K562 (cell line): ENCODE results near the gene FAM120B. TPM values are rescaled to one million over a fixed set of nuclear protein-coding genes. Genes with fewer than 3 reads are reported as not detected.

Experiments
- ATAC-seq: fragments of 200-7000 bp; cut with Tn5 transposase; 3 replicates; pipeline ENCODE4 v1.9.1; 2020; ENCODE audit warnings: moderate library complexity
- BruUV-seq: library from RNA; stranded (reverse); fragments of 400-500 nt; replicated peaks from 2 replicates; lab custom pipeline; 2021; lab: Mats Ljungman, UMichigan
- CTCF ChIA-PET: fragments of 300-600 bp; formaldehyde crosslinking; extraction: SDS; loops from one replicate; lab custom pipeline; 2021; ENCODE audit warnings: low intra/inter-chr PET ratio; lab: Yijun Ruan, JAX
- POLR2A ChIA-PET: fragments of 300-600, 350-650 bp; sonication (Branson Sonifier 250); formaldehyde crosslinking; extraction: SDS; loops from one replicate; lab custom pipeline; 2021; ENCODE audit warnings: antibody characterized with exemption, inconsistent platforms; lab: Yijun Ruan, JAX
- DNase-seq, 4 experiments: peaks; one replicate each; pipeline versions ENCODE4 v3.0.0 to v3.0.0-alpha.2; 2011 to 2018; ENCODE audit warnings: low spot score in 3 of 4, mixed read lengths in 3 of 4; ENCODE audit errors: extremely low read depth in 1 of 4
- FAIRE-seq: peaks from 2 replicates; lab custom pipeline; 2011; peaks lifted over from hg19 to GRCh38; lab: Jason Lieb, UNC
- H2AFZ ChIP-seq: 2 replicates; pipeline ENCODE4 v1.6.0; 2011; ENCODE audit warnings: low read depth, low read length, control low read depth, inconsistent platforms
- H3K27ac ChIP-seq: fragments of 200-600 bp; 3 replicates; pipeline ENCODE4 v1.8.0; 2011; ENCODE audit warnings: low read depth, mild to moderate bottlenecking, control low read depth, inconsistent platforms, low read length, moderate library complexity, mixed read lengths; ENCODE audit errors: extremely low read depth
- H3K27me3 ChIP-seq, 2 experiments: fragments of 300-600 bp in 1 of 2; 2 replicates in 1 of 2; 3 replicates in 1 of 2; pipeline versions ENCODE4 v1.6.0 to v1.8.0; 2011; ENCODE audit warnings: inconsistent platforms in 2 of 2, low read length in 2 of 2, mild to moderate bottlenecking in 1 of 2, mixed read lengths in 1 of 2, moderate library complexity in 1 of 2; ENCODE audit not compliant: control insufficient read depth in 2 of 2, insufficient read depth in 2 of 2
- H3K36me3 ChIP-seq: fragments of 300-600 bp; 3 replicates; pipeline ENCODE4 v1.8.0; 2011; ENCODE audit warnings: mild to moderate bottlenecking, low read length, inconsistent platforms; ENCODE audit not compliant: control insufficient read depth, insufficient read depth
- H3K4me1 ChIP-seq, 2 experiments: fragments of 200-600 bp in 1 of 2; replicated peaks in 1 of 2; 2 replicates in 1 of 2; 3 replicates in 1 of 2; pipeline versions ENCODE4 v1.5.1 to v1.8.0; 2011; ENCODE audit warnings: inconsistent platforms in 2 of 2, low read length in 2 of 2, mild to moderate bottlenecking in 1 of 2, mixed read lengths in 1 of 2, moderate library complexity in 1 of 2; ENCODE audit not compliant: control insufficient read depth in 2 of 2, insufficient read depth in 2 of 2
- H3K4me2 ChIP-seq: 2 replicates; pipeline ENCODE4 v1.6.1; 2011; ENCODE audit warnings: low read length, control low read depth, inconsistent platforms, mixed read lengths; ENCODE audit not compliant: insufficient read depth
- H3K4me3 ChIP-seq: fragments of 200-600 bp; sonication (generic), shearing (Covaris generic); 2 replicates; pipeline ENCODE4 v1.5.1; 2016; ENCODE audit warnings: control low read depth, inconsistent platforms
- H3K79me2 ChIP-seq: fragments of 200-600 bp; 3 replicates; pipeline ENCODE4 v1.8.0; 2011; ENCODE audit warnings: low read length, inconsistent platforms; ENCODE audit not compliant: control insufficient read depth, insufficient read depth
- H3K9ac ChIP-seq, 2 experiments: 2 replicates each; pipeline versions ENCODE4 v1.6.0 to v1.6.1; 2011; ENCODE audit warnings: low read depth in 2 of 2, low read length in 2 of 2, control low read depth in 1 of 2, inconsistent platforms in 1 of 2, mild to moderate bottlenecking in 1 of 2, mixed read lengths in 1 of 2; ENCODE audit not compliant: insufficient read depth in 1 of 2
- H3K9me1 ChIP-seq: one replicate; pipeline ENCODE4 v1.6.0; 2011; ENCODE audit warnings: inconsistent platforms, mild to moderate bottlenecking, low read length, moderate library complexity; ENCODE audit not compliant: control insufficient read depth, insufficient read depth
- H3K9me3 ChIP-seq: replicated peaks from 2 replicates; pipeline ENCODE4 v1.5.1; 2011; ENCODE audit warnings: low read depth, low read length, inconsistent platforms; ENCODE audit not compliant: control insufficient read depth, insufficient read depth
- H4K20me1 ChIP-seq: replicated peaks from 2 replicates; pipeline ENCODE4 v1.6.1; 2011; ENCODE audit warnings: low read length, inconsistent platforms, mixed read lengths; ENCODE audit not compliant: control insufficient read depth, insufficient read depth
- CTBP1 ChIP-seq: fragments of 450-650 bp; IDR thresholded peaks from 2 replicates; pipeline ENCODE4 v1.6.1; 2016; ENCODE audit warnings: borderline replicate concordance
- ELK1 ChIP-seq: sonication (generic); formaldehyde crosslinking; IDR thresholded peaks from 2 replicates; pipeline ENCODE4 v1.8.1; 2022; ENCODE audit warnings: missing genetic modification reagents
- MYNN ChIP-seq, 2 experiments: sonication (generic); formaldehyde crosslinking in 1 of 2; IDR thresholded peaks; 2 replicates each; pipeline versions ENCODE4 v1.5.0 to v1.6.1; 2016 to 2020; ENCODE audit warnings: antibody characterized with exemption in 1 of 2, missing genetic modification reagents in 1 of 2
- NCOR1 ChIP-seq: fragments of 450-650 bp; IDR thresholded peaks from 2 replicates; pipeline ENCODE4 v1.6.1; 2016; ENCODE audit warnings: mild to moderate bottlenecking, moderate library complexity
- SLC30A9 ChIP-seq: fragments of 250-450 bp; sonication (Bioruptor Pico); IDR thresholded peaks from 2 replicates; pipeline ENCODE4 v1.8.0; 2022; ENCODE audit warnings: mild to moderate bottlenecking, moderate library complexity
- TAF7 ChIP-seq: fragments of 450-650 bp; IDR thresholded peaks from 2 replicates; pipeline ENCODE4 v1.6.1; 2016; ENCODE audit warnings: missing genetic modification characterization, missing compliant biosample characterization
- ZNF146 ChIP-seq: IDR thresholded peaks from one replicate; pipeline ENCODE4 v1.6.1; 2018; ENCODE audit warnings: missing compliant biosample characterization; ENCODE audit not compliant: unreplicated experiment
- WGBS: fragments of 100-300 bp; shearing (Covaris generic); methylation state at CpG from one replicate; pipeline ENCODE4 v1.1.6; 2016; ENCODE audit warnings: low coverage, mixed read lengths; ENCODE audit not compliant: insufficient coverage; ENCODE audit errors: missing lambda C conversion rate; 5-methylcytosine and 5-hydroxymethylcytosine counted together
- in situ Hi-C: fragments of 300-500 bp; cut with MboI; formaldehyde crosslinking; loops from 4 replicates; pipeline ENCODE4 v1.15.0; 2018; ENCODE audit warnings: inconsistent platforms, mixed read lengths
- intact Hi-C: fragments of 100-400 bp; cut with micrococcal nuclease; formaldehyde crosslinking; loops from 2 replicates; pipeline ENCODE4 v1.14.2; 2022
- polyA plus RNA-seq, 8 experiments: library from polyadenylated mRNA; depleted of rRNA in 4 of 8; stranded (reverse) in 5 of 8; unstranded in 3 of 8; fragments of >200 nt; fragmentation: Nextera tagmentation in 2 of 8; fragmentation: Illumina TruSeq in 1 of 8; extraction: Ambion mirVana in 2 of 8; extraction: Trizol in 1 of 8; gene quantifications; 2 replicates each; pipeline versions ENCODE4 v1.2.1 to v1.2.3, GENCODE V29; 2011 to 2014; ENCODE audit warnings: inconsistent platforms in 1 of 8, missing spikeins in 1 of 8
- total RNA-seq, 7 experiments: library from RNA; depleted of rRNA in 6 of 7; stranded (reverse); fragments of >200 nt in 6 of 7; fragmentation: Illumina TruSeq in 2 of 7; extraction: Trizol in 2 of 7; gene quantifications; 2 replicates each; pipeline versions ENCODE4 v1.2.1 to v1.2.3, GENCODE V29; 2011 to 2021; ENCODE audit warnings: low replicate concordance in 1 of 7
- TF ChIP-seq, protein P1 (sequence below): fragments of 450-650 bp; formaldehyde crosslinking; IDR thresholded peaks from 2 replicates; pipeline ENCODE4 v1.4.0; 2022; ENCODE audit warnings: mild to moderate bottlenecking, moderate library complexity
- TF ChIP-seq, protein P2 (sequence below): sonication (generic); formaldehyde crosslinking; IDR thresholded peaks from 2 replicates; pipeline ENCODE4 v1.8.0; 2022; ENCODE audit warnings: missing genetic modification reagents, mild to moderate bottlenecking, borderline replicate concordance

Gene FAM120B
- total and polyA plus RNA-seq, 9 of the 15 experiments (the other 6 are each of a cell fraction or from before 2014, with no cell fraction given), result 3.5 to 22.6 (median 14.7) TPM

GRCh38 chr6:170385506-170385905, 78.9 kb downstream of the FAM120B start (continued):
- TF ChIP-seq ELK1 (CRISPR knock-in tag), result no peak
- TF ChIP-seq, protein P1, sequence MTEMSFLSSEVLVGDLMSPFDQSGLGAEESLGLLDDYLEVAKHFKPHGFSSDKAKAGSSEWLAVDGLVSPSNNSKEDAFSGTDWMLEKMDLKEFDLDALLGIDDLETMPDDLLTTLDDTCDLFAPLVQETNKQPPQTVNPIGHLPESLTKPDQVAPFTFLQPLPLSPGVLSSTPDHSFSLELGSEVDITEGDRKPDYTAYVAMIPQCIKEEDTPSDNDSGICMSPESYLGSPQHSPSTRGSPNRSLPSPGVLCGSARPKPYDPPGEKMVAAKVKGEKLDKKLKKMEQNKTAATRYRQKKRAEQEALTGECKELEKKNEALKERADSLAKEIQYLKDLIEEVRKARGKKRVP, result no peak
- TF ChIP-seq, all 486 proteins: peak for 0

GRCh38 chr6:170388113-170388512, 81.6 kb downstream of the FAM120B start:
- H3K4me1 ChIP-seq, result no peaks in the 10 kb centered on the region
- no peak overlapping the region for H3K4me2 ChIP-seq
- H3K36me3 ChIP-seq, result peaks cover 32% of the 10 kb centered on the region
- no peaks in the 10 kb centered on the region for H3K79me2 ChIP-seq
- no peaks in the 10 kb centered on the region for H3K9me3 ChIP-seq
- no peak overlapping the region for H3K4me3 ChIP-seq
- no TSS peak for BruUV-seq
- H3K27me3 ChIP-seq, result no peaks in the 10 kb centered on the region
- ATAC-seq (no peak), DNase-seq (no peak), FAIRE-seq (no peak)
- no peaks in the 10 kb centered on the region for H4K20me1 ChIP-seq
- ChIA-PET POLR2A (interaction anchor here (2.2 kb wide), 1 partner anchor 9 kb away, joined by 6 read pairs; no protein-coding TSS in a partner anchor), CTCF (no interaction called here)
- H3K9ac ChIP-seq, result no peak overlapping the region
- H3K9me1 ChIP-seq, result no peaks in the 10 kb centered on the region
- no peak overlapping the region for H3K27ac ChIP-seq
- WGBS, result 83% methylated on average over 8 of the region's 8 CpGs
- in situ Hi-C loops (no loop called here), intact Hi-C loops (no loop called here)
- no peak overlapping the region for H2AFZ ChIP-seq
- TF ChIP-seq SLC30A9 (CRISPR knock-in tag) (no peak), MYNN (IDR thresholded peaks at IDR 0.05) (no peak), MYNN (CRISPR knock-in tag; IDR thresholded peaks at IDR 0.05) (no peak), NCOR1 (no peak), ZNF146 (CRISPR knock-in tag) (no peak), TAF7 (tag) (no peak), CTBP1 (no peak)
- TF ChIP-seq, protein P2, sequence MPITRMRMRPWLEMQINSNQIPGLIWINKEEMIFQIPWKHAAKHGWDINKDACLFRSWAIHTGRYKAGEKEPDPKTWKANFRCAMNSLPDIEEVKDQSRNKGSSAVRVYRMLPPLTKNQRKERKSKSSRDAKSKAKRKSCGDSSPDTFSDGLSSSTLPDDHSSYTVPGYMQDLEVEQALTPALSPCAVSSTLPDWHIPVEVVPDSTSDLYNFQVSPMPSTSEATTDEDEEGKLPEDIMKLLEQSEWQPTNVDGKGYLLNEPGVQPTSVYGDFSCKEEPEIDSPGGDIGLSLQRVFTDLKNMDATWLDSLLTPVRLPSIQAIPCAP (CRISPR knock-in tag), result no peak
